CD4-positive, alpha-beta memory T cell (primary cell): Measurements from ENCODE around the gene SLCO3A1. TPM values are rescaled to one million over a fixed set of nuclear protein-coding genes. Genes with fewer than 3 reads are reported as not detected.

Source experiments
- CTCF ChIA-PET: fragments of 350-600 bp; sonication (Branson Sonifier 250); formaldehyde crosslinking; loops from one replicate; lab custom pipeline; 2021; ENCODE audit warnings: inconsistent platforms; ENCODE audit not compliant: partially characterized antibody; lab: Charles Lee
- POLR2A ChIA-PET: fragments of 350-600 bp; sonication (Branson Sonifier 250); formaldehyde crosslinking; loops from one replicate; lab custom pipeline; 2021; ENCODE audit not compliant: partially characterized antibody; lab: Charles Lee
- DNase-seq, 5 donors: peaks; one replicate each; pipeline versions ENCODE4 v3.0.0 to v3.0.0-alpha.2; 2020 to 2022; ENCODE audit warnings: mixed read lengths in 1 of 5
- H3K27ac ChIP-seq: one replicate; pipeline ENCODE4 v1.7.0; 2013; ENCODE audit warnings: low read depth, low read length
- H3K27me3 ChIP-seq: 2 replicates; pipeline ENCODE4 v1.7.0; 2013; ENCODE audit warnings: mild to moderate bottlenecking, low read length, moderate library complexity; ENCODE audit not compliant: insufficient read depth
- H3K36me3 ChIP-seq: 2 replicates; pipeline ENCODE4 v1.7.0; 2013; ENCODE audit warnings: mild to moderate bottlenecking, low read length, moderate library complexity; ENCODE audit not compliant: insufficient read depth
- H3K4me1 ChIP-seq: 2 replicates; pipeline ENCODE4 v1.7.0; 2013; ENCODE audit warnings: mild to moderate bottlenecking, low read length, moderate library complexity; ENCODE audit not compliant: insufficient read depth
- H3K4me3 ChIP-seq, 2 donors: one replicate each; pipeline ENCODE4 v1.7.0; 2013; ENCODE audit warnings: low read length in 2 of 2, mild to moderate bottlenecking in 1 of 2
- H3K9me3 ChIP-seq, 2 donors: one replicate each; pipeline ENCODE4 v1.7.0; 2013; ENCODE audit warnings: low read length in 2 of 2, control low read depth in 1 of 2; ENCODE audit not compliant: control insufficient read depth in 1 of 2
- H3K27ac Mint-ChIP-seq, 7 donors: one replicate each; pipeline ENCODE4 v1.8.0; 2020 to 2021; ENCODE audit warnings: mixed read lengths in 7 of 7, mild to moderate bottlenecking in 6 of 7, inconsistent platforms in 3 of 7, moderate library complexity in 3 of 7
- H3K27me3 Mint-ChIP-seq, 2 donors: one replicate each; pipeline ENCODE4 v1.8.0; 2020 to 2021; ENCODE audit warnings: mixed read lengths in 2 of 2
- H3K36me3 Mint-ChIP-seq, 2 donors: one replicate each; pipeline ENCODE4 v1.8.0; 2020 to 2021; ENCODE audit warnings: mixed read lengths in 2 of 2, inconsistent platforms in 1 of 2, mild to moderate bottlenecking in 1 of 2
- H3K4me1 Mint-ChIP-seq, 4 donors: one replicate each; pipeline ENCODE4 v1.8.0; 2020 to 2021; ENCODE audit warnings: mixed read lengths in 4 of 4, mild to moderate bottlenecking in 1 of 4
- H3K4me3 Mint-ChIP-seq, 8 donors: one replicate each; pipeline ENCODE4 v1.8.0; 2020 to 2021; ENCODE audit warnings: mixed read lengths in 8 of 8, mild to moderate bottlenecking in 7 of 8, moderate library complexity in 6 of 8, inconsistent platforms in 3 of 8
- H3K9me3 Mint-ChIP-seq, 8 donors: one replicate each; pipeline ENCODE4 v1.8.0; 2020 to 2021; ENCODE audit warnings: mixed read lengths in 8 of 8, mild to moderate bottlenecking in 5 of 8, inconsistent platforms in 3 of 8, moderate library complexity in 1 of 8
- intact Hi-C: fragments of 100-400 bp; cut with micrococcal nuclease; formaldehyde crosslinking; loops from one replicate; pipeline ENCODE4 v1.15.1; 2023
- polyA plus RNA-seq, 2 donors: library from polyadenylated mRNA; unstranded; fragments of 300-500 nt; fragmentation: Illumina TruSeq; gene quantifications; one replicate each; pipeline ENCODE4 v1.2.3, GENCODE V29; 2021
- total RNA-seq, 2 experiments: library from RNA; stranded (reverse); gene quantifications; one replicate each; pipeline ENCODE4 v1.2.3, GENCODE V29; 2021

The SLCO3A1 gene
- total and polyA plus RNA-seq, 4 experiments from 2014 or later: 30.9 to 61.3 (median 31.9) TPM

DNA sequence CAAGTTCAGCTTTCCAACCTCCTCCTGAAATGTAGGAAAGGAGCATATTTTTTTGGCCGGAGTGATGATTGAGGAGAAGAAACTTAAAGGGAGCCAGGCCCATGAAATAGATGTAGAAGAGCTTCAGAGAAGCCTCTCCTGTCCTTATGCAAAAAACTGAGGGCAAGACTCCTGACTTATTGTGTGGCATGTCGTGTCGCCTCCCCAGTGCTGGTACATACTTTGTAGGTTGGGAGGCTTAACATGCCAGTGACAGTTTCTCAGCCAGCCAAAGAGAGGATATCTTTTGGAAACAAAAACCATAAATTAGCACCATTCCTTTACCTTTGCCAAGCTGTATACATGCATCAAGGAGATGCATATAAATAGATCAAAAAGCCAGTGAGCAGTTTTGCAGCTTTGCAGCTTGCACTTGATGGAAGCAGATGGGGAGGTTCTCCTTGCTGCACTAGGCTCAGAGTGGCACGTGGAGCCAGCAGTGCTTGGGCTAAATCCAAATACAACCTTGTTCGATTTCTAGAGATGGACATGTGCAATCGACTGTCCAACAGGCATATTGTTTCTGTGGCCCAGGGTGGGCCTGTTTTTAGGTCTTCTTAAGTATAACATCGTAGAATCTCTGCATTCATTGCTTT is 10.2 kb downstream of the SLCO3A1 start:
- no peaks in the 10 kb centered on the region for H3K9me3 ChIP-seq
- Mint-ChIP-seq H3K36me3 (peaks cover 0 to 6% of the 10 kb centered on the region in 2 donors), H3K27ac (peak overlapping the region in 6 of 7 donors; percentile 27 to 79 (median 48)), H3K27me3 (no peaks in the 10 kb centered on the region), H3K4me1 (peaks cover 65 to 98% (median 86%) of the 10 kb centered on the region in 4 donors), H3K4me3 (peak overlapping the region in 4 of 8 donors; percentile 28 to 67 (median 46)), H3K9me3 (no peaks in the 10 kb centered on the region)
- CTCF ChIA-PET: interaction anchor here (1.0 to 11.5 kb wide), 5 partner anchors 12 to 215 kb away, joined by 4 to 112 read pairs (median 5); partner anchors contain the start of gene SLCO3A1
- no peaks in the 10 kb centered on the region for H3K36me3 ChIP-seq
- H3K27me3 ChIP-seq: no peaks in the 10 kb centered on the region
- DNase-seq: no peak
- H3K27ac ChIP-seq: no peak overlapping the region
- peaks cover 100% of the 10 kb centered on the region for H3K4me1 ChIP-seq
- intact Hi-C loops: loop anchor here (5.0 kb wide), 1 partner anchor 34 kb away; no protein-coding TSS in a partner anchor
- POLR2A ChIA-PET: interaction anchor here (3.6 kb wide), 1 partner anchor 10 kb away, joined by 26 read pairs; the partner anchor contains the start of gene SLCO3A1
- H3K4me3 ChIP-seq: no peak overlapping the region

GRCh38 chr15:91864664-91865063 is 11.2 kb downstream of the SLCO3A1 start:
- H3K9me3 ChIP-seq: no peaks in the 10 kb centered on the region
- H3K27me3 ChIP-seq: no peaks in the 10 kb centered on the region
- H3K4me1 Mint-ChIP-seq: peaks cover 61 to 93% (median 81%) of the 10 kb centered on the region in 4 donors
- H3K4me3 ChIP-seq: no peak overlapping the region
- ChIA-PET CTCF (interaction anchor here (1.6 to 11.5 kb wide), 3 partner anchors 13 to 213 kb away, joined by 3 to 112 read pairs (median 15); partner anchors contain the start of gene SLCO3A1), POLR2A (interaction anchor here (3.6 kb wide), 1 partner anchor 11 kb away, joined by 26 read pairs; the partner anchor contains the start of gene SLCO3A1)
- no peaks in the 10 kb centered on the region for H3K36me3 Mint-ChIP-seq
- intact Hi-C loops: loop anchor here (5.0 kb wide), 1 partner anchor 33 kb away; no protein-coding TSS in a partner anchor
- H3K27ac Mint-ChIP-seq: peak overlapping the region in 5 of 7 donors; percentile 19 to 83 (median 55)
- H3K27me3 Mint-ChIP-seq: no peaks in the 10 kb centered on the region
- H3K4me3 Mint-ChIP-seq: peak overlapping the region in 5 of 8 donors; percentile 11 to 77 (median 66)
- no peaks in the 10 kb centered on the region for H3K9me3 Mint-ChIP-seq
- H3K36me3 ChIP-seq: no peaks in the 10 kb centered on the region
- no peak overlapping the region for H3K27ac ChIP-seq
- peaks cover 97% of the 10 kb centered on the region for H3K4me1 ChIP-seq
- peak in 1 of 5 donors; percentile 61 for DNase-seq

- DNase-seq: no peak
- H3K9me3 ChIP-seq: no peaks in the 10 kb centered on the region
- peaks cover 64 to 93% (median 79%) of the 10 kb centered on the region in 4 donors for H3K4me1 Mint-ChIP-seq
- H3K36me3 Mint-ChIP-seq: no peaks in the 10 kb centered on the region
- H3K4me3 ChIP-seq: no peak overlapping the region
- H3K27me3 ChIP-seq: no peaks in the 10 kb centered on the region
- H3K27me3 Mint-ChIP-seq: no peaks in the 10 kb centered on the region
- CTCF ChIA-PET: interaction anchor here (0.9 to 11.5 kb wide), 3 partner anchors 14 to 212 kb away, joined by 3 to 112 read pairs (median 3); partner anchors contain the start of gene SLCO3A1
- intact Hi-C loops: no loop called here
- H3K36me3 ChIP-seq: no peaks in the 10 kb centered on the region
- no peak overlapping the region for H3K27ac ChIP-seq
- POLR2A ChIA-PET: interaction anchor here (0.8 to 3.6 kb wide), 2 partner anchors 11 to 12 kb away, joined by 4 to 26 read pairs; partner anchors contain the start of gene SLCO3A1
- peak overlapping the region; percentile 4 to 92 (median 74) for H3K27ac Mint-ChIP-seq
- H3K9me3 Mint-ChIP-seq: peaks cover 0 to 1% (median 0%) of the 10 kb centered on the region in 8 donors
- H3K4me3 Mint-ChIP-seq: peak overlapping the region in 5 of 8 donors; percentile 47 to 77 (median 66)
- H3K4me1 ChIP-seq: peaks cover 96% of the 10 kb centered on the region
Observed at GRCh38 chr15:91865486-91865885, 12.0 kb downstream of the SLCO3A1 start.

DNA sequence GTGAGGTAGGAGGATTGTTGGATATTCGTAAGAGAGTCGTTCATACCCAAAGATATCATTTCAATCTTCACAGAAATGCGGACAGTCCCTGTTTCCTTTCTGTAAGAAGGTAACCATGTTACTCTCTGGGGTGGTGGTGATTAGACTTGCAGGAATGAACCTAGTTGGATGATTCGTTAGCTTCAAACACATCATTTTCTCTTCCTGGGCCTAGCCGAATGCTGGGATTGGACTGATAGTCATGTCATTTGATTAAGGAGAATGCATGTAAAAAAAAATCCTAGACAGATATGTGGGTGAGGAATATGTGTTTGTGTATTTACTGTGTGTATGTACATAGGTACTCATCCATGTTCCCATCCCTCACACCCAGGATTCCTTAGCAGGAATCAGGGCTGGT is 12.4 kb downstream of the SLCO3A1 start:
- Mint-ChIP-seq H3K27me3 (no peaks in the 10 kb centered on the region), H3K9me3 (peaks cover 0 to 4% (median 0%) of the 10 kb centered on the region in 8 donors), H3K36me3 (peaks cover 0 to 3% of the 10 kb centered on the region in 2 donors), H3K4me1 (peaks cover 66 to 93% (median 80%) of the 10 kb centered on the region in 4 donors), H3K4me3 (peak overlapping the region in 7 of 8 donors; percentile 47 to 82 (median 60)), H3K27ac (peak overlapping the region; percentile 24 to 92 (median 76))
- no peak for DNase-seq
- intact Hi-C loops: no loop called here
- H3K27me3 ChIP-seq: no peaks in the 10 kb centered on the region
- ChIA-PET POLR2A (interaction anchor here (0.8 kb wide), 1 partner anchor 12 kb away, joined by 4 read pairs; no protein-coding TSS in a partner anchor), CTCF (interaction anchor here (0.9 to 11.5 kb wide), 3 partner anchors 15 to 211 kb away, joined by 3 to 112 read pairs (median 3); partner anchors contain the start of gene SLCO3A1)
- H3K4me1 ChIP-seq: peaks cover 96% of the 10 kb centered on the region
- no peak overlapping the region for H3K27ac ChIP-seq
- no peaks in the 10 kb centered on the region for H3K36me3 ChIP-seq
- no peaks in the 10 kb centered on the region for H3K9me3 ChIP-seq
- no peak overlapping the region for H3K4me3 ChIP-seq

DNA sequence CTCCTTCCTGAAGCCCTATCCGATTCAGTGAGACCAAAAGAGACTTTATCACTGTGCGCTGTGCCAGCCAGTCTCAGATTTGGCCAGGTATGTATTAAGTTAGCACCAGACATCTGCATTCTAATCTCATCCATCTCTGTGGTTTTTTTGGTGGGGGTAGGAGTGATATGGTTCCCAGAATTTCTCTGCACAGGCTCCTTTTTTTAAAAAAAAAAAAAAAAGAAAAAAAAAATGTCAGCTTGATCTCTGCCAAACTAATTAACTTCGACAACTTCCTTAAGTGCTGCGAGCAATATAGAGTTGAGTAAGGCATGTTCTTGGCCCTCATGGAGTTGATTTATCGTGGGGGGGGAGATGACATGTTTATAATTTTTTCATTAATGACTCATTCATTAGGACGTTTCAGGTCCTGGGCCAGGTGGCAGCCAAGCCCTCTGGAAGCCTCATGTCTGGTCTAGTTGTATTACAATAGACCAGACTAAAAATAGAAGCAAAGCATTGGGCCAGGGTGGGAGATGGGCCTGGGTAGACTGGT is 12.9 kb downstream of the SLCO3A1 start:
- Mint-ChIP-seq H3K27ac (peak overlapping the region; percentile 55 to 92 (median 81)), H3K36me3 (peaks cover 0 to 6% of the 10 kb centered on the region in 2 donors), H3K9me3 (peaks cover 0 to 4% (median 0%) of the 10 kb centered on the region in 8 donors), H3K27me3 (no peaks in the 10 kb centered on the region), H3K4me1 (peaks cover 66 to 93% (median 80%) of the 10 kb centered on the region in 4 donors), H3K4me3 (peak overlapping the region in 7 of 8 donors; percentile 48 to 82 (median 60))
- Histone ChIP-seq H3K27me3 (no peaks in the 10 kb centered on the region), H3K36me3 (no peaks in the 10 kb centered on the region), H3K9me3 (no peaks in the 10 kb centered on the region), H3K4me1 (peaks cover 96% of the 10 kb centered on the region), H3K27ac (no peak overlapping the region), H3K4me3 (no peak overlapping the region)
- intact Hi-C loops: no loop called here
- peak in 3 of 5 donors; percentile 32 to 33 (median 32) for DNase-seq
- ChIA-PET POLR2A (interaction anchor here (0.7 to 0.8 kb wide), 2 partner anchors 12 to 143 kb away, joined by 3 to 4 read pairs; no protein-coding TSS in a partner anchor), CTCF (interaction anchor here (0.9 to 11.5 kb wide), 3 partner anchors 15 to 47 kb away, joined by 3 to 112 read pairs (median 3); partner anchors contain the start of gene SLCO3A1)

DNA sequence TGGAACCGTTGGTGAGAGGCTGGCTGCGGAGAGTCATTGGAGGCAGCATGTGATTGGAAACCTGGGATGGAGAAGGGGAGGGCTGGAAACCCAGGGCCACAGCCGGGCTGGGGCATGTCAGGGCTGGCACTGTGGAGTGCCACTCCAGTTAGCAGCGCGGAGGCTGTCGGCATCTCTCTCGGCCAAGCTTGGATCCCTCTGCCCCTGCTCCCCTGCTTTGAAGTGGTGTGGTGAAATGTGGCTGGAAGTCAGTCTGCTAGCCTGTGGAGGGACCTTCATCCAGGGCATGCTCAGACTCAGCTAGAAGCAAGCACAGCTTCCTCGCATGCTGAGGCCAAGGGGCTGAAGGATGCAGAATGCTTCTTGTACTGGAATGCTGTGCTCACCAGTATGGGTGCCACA is 13.5 kb downstream of the SLCO3A1 start:
- Histone ChIP-seq H3K9me3 (no peaks in the 10 kb centered on the region), H3K4me1 (peaks cover 96% of the 10 kb centered on the region), H3K4me3 (no peak overlapping the region), H3K36me3 (no peaks in the 10 kb centered on the region), H3K27me3 (no peaks in the 10 kb centered on the region), H3K27ac (no peak overlapping the region)
- Mint-ChIP-seq H3K4me1 (peaks cover 66 to 93% (median 79%) of the 10 kb centered on the region in 4 donors), H3K27me3 (no peaks in the 10 kb centered on the region), H3K9me3 (peaks cover 0 to 4% (median 0%) of the 10 kb centered on the region in 8 donors), H3K36me3 (peaks cover 0 to 6% of the 10 kb centered on the region in 2 donors), H3K4me3 (peak overlapping the region; percentile 48 to 82 (median 59)), H3K27ac (peak overlapping the region in 6 of 7 donors; percentile 55 to 92 (median 76))
- intact Hi-C loops: loop anchor here (1.0 kb wide), 1 partner anchor 10 kb away; no protein-coding TSS in a partner anchor
- CTCF ChIA-PET: interaction anchor here (0.9 to 11.5 kb wide), 4 partner anchors 9 to 161 kb away, joined by 3 to 112 read pairs (median 4); partner anchors contain the start of gene SLCO3A1
- DNase-seq: no peak
- POLR2A ChIA-PET: interaction anchor here (0.7 to 2.5 kb wide), 3 partner anchors 11 to 142 kb away, joined by 3 to 10 read pairs (median 8); partner anchors contain the start of gene SLCO3A1
